Posterior cingulate gyrus (tissue), 11 donors: ENCODE data around the gene HK2.
"Not testable (repeated sequence)": the region's sequence is repeated elsewhere in the genome, so short reads cannot be mapped to it uniquely, and the experiment has no call there.

Experiments
- DNase-seq, 10 donors: peaks; one replicate each; pipeline versions ENCODE4 v3.0.0 to v3.0.0-alpha.2; 2020 to 2021; ENCODE audit warnings: mixed read lengths in 3 of 10
- intact Hi-C: fragments of 100-400 bp; cut with DNase I; formaldehyde crosslinking; loops from one replicate; pipeline ENCODE4 v1.15.1; 2023

The HK2 gene

GRCh38 chr2:74834792-74835755 is 1.1 kb downstream of the HK2 start:
- peak in 2 of 10 donors; percentile 29 to 88 for DNase-seq
- intact Hi-C loops: no loop called here

- DNase-seq: no peak
- intact Hi-C loops: no loop called here
These were observed 2.1 kb downstream of the HK2 start for GRCh38 chr2:74835831-74836674.

- no peak for DNase-seq
- intact Hi-C loops: no loop called here
These were observed 2.9 kb downstream of the HK2 start for GRCh38 chr2:74836675-74837401.

- intact Hi-C loops: no loop called here
- no peak for DNase-seq
These were observed 7.7 kb downstream of the HK2 start for GRCh38 chr2:74841641-74842040.

GRCh38 chr2:74843433-74843832 is 9.5 kb downstream of the HK2 start:
- intact Hi-C loops: no loop called here
- no peak for DNase-seq

- intact Hi-C loops: no loop called here
- no peak for DNase-seq
These were observed 10.0 kb downstream of the HK2 start for GRCh38 chr2:74843899-74844298.

GRCh38 chr2:74844752-74845151 is 10.8 kb downstream of the HK2 start:
- DNase-seq: no peak
- intact Hi-C loops: no loop called here

- intact Hi-C loops: no loop called here
These were observed 11.4 kb downstream of the HK2 start for GRCh38 chr2:74845217-74845751.

GRCh38 chr2:74845991-74846390 is 12.1 kb downstream of the HK2 start:
- intact Hi-C loops: no loop called here
- no peak for DNase-seq

More at GRCh38 chr2:74845217-74845751, 11.4 kb downstream of the HK2 start:
- DNase-seq: peak in 6 of 10 donors; percentile 18 to 91 (median 44)

GRCh38 chr2:74846481-74846880 is 12.6 kb downstream of the HK2 start:
- no peak for DNase-seq
- intact Hi-C loops: no loop called here

- DNase-seq: no peak
- intact Hi-C loops: no loop called here
These were observed 13.3 kb downstream of the HK2 start for GRCh38 chr2:74847070-74847858.

- intact Hi-C loops: no loop called here
- DNase-seq: no peak
These were observed 15.4 kb downstream of the HK2 start for GRCh38 chr2:74849228-74849892.

- DNase-seq: no peak
- intact Hi-C loops: no loop called here
These were observed 16.7 kb downstream of the HK2 start for GRCh38 chr2:74850496-74851190.

GRCh38 chr2:74851191-74851566 is 17.3 kb downstream of the HK2 start:
- DNase-seq: no peak
- intact Hi-C loops: no loop called here

GRCh38 chr2:74853360-74853759 is 19.4 kb downstream of the HK2 start:
- intact Hi-C loops, DNase-seq: not testable (repeated sequence)

GRCh38 chr2:74854401-74854800 is 20.5 kb downstream of the HK2 start:
- no peak for DNase-seq
- intact Hi-C loops: no loop called here

GRCh38 chr2:74855114-74855707 is 21.3 kb downstream of the HK2 start:
- DNase-seq, intact Hi-C loops: not testable (repeated sequence)

- intact Hi-C loops: no loop called here
- no peak for DNase-seq
These were observed 22.2 kb downstream of the HK2 start for GRCh38 chr2:74856004-74856578.
